HG03025 (cell line): ENCODE data around the gene MYT1.

ENCODE experiments used
- ATAC-seq: cut with Tn5 transposase; IDR thresholded peaks from one replicate; pipeline ENCODE4 v1.9.1; 2021; ENCODE audit warnings: mild to moderate bottlenecking, moderate library complexity; ENCODE audit not compliant: unreplicated experiment, low FRiP score

MYT1 gene

DNA sequence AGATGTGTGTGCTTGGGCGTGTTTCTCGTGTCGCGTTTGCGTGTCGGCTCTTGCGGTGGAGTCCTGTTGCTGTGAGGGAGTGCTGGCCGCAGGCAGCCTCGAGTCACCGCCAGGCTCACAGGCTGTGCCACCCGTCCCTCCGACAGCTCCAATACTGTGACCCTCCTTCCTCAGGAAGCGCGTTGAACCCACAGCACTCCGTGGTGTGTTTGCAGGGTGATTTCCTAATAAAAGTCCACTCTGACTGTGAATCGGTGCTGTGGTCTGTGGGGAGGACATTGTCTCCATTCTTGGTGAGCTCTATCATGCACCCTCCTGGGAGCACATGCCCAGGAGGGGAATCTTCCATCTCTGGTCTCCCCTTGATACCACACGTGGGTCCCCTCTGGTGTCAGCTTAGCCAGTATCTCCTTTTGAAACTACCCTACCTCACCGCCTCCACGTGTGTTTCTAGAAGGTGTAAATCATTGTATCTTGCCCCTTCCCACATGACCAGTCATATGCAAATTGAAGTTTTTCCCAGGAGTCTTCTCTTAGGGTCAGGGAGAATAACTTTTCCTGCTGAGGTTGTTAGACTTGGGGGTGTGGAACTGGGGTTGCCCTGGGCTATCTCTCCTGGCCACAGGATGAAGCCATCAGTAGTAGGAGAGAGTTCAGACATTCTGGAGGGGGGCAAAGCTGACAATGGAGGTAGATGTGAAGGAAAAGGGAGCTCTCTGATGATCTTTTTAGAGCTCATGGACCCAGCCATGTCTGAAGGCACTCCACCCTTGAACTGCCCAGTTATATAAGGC lies 77.9 kb downstream of the MYT1 start:
- no peak for ATAC-seq

DNA sequence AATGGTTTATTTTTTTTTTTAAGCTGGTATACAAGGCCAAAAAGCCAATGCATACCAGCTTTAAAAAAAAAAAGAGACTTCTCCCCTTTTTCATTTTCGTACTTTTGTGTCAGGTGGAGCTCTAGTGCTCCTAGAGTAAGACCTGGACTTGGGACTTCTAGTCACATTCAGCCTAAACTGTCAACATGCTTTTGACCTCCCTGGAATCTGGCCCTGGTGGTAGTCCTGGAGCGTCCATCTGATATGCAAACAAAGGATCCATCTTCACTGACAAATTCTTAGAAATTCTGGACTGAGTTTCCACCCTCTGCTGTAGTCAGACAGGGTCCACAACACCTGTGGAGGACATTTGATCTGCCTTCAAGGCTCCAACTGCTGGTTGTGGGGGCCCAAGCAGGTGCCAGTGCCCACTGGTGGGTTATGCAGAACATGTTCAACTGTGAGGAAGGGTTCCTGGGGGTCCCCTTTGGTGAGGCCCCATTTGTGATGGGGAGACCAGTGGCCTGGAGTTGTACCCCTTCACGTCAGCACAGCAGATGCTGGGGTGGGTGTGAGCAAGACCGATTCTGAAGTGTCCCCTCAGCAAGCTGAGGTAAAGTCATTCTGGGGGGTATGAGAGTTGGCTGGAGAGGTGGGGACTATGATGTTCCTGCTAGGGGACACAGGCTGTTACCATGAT lies 78.7 kb downstream of the MYT1 start:
- no peak for ATAC-seq

DNA sequence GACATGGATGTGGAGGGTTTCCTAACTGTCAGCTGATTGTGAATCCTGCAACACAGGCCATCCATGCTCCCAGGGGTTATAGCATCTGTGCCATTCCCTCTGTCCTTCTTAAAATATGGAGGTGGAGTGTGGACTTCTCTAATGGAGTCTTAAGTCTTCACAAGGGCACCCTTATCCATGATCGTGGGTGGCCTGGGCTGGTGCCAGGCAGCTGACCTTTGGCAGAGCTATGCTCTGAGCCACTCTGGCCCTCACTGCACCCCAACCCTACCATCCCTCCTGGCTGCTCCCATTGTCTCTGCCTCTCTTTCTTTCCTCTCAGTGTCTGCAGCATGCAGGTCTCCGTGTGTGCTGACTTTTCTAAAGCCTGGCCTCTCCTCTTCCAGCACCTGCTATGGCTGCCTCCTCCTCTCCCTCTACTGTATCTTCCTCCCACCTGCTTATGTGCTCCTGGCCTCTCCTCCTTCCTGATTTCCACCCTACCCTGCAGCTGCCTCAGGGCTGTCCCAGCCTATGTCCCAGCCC lies 80.1 kb downstream of the MYT1 start:
- no peak for ATAC-seq

DNA sequence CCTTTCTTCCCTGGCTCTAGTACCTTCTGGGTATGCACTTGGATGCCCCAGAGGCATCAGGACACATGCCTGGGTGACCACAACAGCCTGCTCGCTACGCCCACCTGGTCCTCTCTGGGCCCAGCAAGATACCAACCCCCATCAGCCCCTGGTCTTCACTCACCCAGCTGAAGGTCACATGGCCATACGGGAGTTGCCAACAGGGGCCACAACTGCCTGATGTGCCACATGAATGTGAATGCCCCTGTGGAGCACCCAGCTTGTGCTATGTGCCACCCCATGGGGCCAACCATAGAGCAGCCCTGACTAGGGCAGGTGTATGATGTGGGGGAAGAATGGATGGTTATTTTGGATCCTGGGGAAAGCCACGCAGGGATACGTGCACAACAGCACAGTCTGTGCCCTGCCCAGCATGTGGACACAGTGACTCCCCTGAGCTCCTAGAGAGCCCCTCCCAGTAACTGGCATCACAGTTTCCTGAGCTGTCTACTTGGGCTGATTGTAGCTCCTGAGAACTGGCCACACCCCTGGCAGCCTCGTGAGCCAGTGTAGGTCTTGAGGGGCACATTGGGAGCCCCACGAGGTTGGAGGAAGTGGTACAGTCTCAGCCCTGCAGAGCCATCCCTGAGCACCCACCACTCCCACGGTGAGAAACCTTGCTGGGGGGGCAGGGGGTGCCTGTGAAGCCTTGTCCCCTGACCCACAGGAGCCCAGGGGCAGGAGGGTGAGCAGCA lies 80.8 kb downstream of the MYT1 start:
- no peak for ATAC-seq

DNA sequence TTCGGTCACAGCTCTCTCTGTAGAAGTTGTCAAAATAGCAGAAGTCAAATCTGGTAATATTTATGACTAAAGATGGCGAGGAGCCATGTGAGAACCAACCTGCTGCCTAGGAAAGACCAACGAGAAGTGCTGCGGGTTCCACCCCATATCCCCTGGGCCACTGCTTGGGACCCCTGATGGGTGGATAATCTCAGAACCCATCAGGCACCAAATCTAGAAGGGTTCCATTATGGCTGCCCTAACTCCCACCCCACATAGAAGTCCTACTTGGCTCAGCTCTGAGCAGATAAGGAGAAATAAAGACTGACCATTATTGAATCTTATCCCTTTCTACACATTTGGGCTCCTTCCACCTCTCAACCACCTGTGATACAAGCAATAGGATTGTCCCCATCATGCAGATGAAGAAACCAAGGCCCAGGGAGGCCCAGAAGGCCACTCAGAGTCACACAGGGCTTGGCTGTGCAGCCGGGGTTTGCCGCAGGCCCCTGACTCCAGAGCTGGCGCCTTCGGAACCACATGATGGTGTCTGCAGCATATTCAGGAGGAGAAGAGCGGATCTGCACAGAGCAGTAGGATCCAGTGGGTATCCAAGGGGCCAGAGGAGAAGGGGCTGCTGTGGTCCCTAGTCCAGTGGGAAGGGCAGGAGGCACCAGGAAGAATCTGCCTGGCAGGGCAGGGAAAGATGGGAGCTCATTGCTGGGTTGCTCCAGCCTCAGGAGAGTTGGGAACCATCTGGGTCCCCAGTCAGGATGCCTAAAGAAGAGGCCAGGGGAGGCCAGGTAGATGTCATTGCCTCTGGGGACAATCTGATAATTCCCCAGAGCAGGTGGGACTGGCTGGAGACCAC lies 81.7 kb downstream of the MYT1 start:
- no peak for ATAC-seq

DNA sequence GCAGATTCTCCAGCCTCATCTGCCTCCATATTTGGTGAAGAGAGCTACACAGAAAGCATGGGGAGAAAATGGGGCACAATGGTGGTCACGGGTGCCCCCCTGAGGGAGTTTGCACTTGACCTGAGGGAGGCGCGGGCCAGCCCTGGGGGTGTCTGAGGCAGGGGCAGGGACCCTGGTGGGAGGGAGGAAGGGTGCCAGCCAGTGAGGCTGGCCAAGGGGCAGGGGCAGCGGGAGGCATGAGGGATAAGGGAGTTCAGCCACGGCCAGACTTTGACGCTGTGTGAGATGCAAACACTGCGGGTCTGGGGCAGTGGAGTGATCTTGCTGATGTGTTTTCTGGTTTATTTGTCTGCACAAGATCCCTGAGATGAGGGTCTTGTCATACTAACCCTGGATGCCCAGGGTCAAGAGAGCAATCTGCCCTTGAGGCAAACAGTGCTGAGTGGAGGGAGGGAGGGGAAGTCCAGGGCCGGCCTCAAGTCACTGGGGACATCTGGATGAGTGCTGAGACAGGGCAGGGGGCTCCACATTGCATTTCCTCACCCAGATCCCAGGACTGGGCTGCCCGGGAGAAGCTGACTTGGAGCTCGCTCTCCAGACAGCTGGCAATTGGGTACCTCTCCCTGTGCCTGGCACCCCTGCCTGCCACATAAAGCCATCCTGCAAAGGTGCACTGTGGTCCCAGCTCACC lies 82.5 kb downstream of the MYT1 start:
- ATAC-seq = no peak

DNA sequence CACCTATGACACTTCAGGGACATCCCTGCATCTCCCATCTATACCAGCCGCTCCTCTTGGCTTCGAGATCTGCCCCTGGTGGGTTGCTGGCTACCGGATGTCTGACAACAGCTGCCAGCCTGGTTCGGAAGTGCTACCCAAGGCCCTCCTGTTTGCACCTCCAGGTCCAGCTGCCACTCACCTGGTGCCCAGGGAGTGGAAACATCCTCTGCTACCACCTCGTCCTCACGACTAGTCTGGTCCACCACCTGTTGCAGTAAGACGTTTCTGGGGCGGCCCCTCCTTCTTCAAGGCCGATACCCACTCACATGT lies 83.0 kb downstream of the MYT1 start:
- no peak for ATAC-seq

DNA sequence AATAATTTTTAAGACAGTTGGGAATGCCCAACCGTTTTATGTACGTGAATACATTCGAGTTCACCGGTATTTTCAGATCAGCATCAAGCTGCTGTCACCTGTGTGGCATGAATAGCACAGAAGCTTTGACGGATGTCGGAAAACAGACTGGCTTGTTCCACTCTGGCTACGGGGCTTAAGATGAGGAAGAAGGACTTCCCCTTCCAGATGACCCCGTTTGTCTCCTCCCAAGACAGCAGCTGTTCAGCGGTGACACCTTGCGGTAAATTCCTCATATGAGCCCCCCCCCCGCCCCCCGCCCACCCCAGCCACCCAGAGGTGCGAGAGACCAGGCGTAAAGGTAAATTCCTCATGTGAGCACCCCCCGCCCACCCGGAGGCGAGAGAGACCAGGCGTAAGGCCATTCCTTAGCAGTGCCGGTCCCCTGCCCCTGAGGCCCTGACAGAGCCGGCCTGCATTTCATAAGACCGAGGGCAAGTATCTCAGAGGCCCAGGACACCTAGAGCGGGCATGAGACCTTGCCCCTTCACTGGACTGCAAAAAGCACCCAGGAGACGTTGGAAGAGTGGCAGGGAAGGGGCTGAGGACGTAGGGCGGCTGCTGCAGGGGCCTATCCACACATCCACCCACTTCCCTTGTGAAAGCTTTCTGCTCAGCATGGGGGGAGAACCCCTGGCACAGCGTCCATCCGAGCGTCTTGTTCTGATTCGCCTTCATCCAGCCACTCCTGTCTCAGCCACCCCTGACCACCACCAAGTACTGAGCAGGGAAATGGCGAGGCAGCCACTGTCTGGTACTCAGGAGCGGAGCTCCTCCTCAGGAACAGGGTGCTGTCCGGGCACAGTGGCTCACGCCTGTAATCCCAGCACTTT lies 84.0 kb downstream of the MYT1 start:
- ATAC-seq = no peak

DNA sequence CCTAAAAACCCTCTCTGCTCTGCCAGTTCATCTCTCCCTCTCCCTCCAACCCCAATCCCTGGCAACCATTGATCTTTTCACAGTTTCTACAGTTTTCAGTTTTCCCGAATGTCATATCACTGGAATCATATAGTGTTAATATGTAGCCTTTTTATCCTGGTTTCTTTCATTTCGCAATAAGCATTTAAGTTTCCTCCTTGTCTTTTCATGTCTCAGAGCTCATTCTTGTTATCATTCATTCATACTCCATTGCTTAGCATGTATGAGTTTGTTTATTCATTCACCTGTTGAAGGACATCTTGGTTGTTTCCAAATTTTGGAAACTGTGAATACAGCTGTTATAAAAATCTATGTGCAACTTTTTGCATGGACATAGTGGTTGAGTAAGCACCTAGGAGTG lies 85.8 kb downstream of the MYT1 start:
- no peak for ATAC-seq

DNA sequence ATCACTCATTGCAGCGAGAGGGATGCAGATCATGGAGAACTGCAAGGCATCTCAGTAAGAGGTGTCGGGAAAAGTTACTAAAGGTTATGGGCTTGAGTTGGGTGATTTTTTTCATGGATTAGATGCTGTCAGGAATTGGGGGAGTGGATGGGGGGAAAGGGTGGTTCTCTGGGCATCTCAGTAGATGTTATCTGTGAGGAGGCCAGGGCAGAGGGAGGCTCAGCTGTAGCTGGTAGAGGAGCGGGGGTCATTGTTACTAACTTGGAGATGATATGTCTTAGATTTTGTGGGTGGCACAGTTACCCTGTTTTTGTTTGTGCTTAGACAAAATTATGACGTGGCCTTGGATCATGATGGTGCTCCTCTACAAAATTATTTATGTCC lies 88.7 kb downstream of the MYT1 start:
- ATAC-seq = no peak

DNA sequence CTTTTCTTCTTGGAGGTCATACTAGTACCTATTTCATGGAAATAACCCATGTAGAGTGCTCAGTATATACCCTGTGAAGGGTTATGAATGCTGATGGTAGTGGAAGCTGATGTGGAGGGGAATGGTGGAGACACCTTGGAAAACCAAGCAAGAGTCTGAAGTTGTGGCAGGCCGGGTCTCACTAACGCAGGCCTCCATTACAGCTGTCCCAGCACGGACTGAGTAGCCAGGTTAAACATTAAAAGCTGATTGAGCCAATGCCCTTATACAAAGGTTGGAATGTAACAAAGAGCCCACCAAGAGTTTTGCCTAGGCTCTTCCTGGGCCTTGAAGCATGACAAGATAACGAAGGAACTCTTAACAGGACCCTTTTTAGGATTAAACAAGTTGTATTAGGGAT lies 89.2 kb downstream of the MYT1 start:
- no peak for ATAC-seq

DNA sequence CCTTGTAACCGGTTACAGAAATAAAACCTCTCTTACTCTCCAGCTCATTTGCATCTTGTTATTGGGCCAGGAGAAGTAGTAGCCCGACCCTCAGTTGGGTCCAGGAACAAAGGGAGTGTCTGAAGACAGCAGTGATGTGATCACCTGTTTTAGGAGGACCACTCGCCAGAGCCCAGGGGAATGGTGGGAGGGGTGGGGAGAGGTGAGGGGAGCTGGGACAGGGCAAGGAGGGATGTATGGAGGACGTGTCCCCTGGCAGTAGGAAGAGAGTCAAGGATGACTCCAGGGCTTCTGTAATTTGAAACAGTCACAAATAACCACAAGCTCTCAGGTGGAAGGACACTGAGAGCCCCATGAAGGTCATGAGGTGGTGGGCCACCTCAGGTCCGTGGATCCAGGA lies 89.9 kb downstream of the MYT1 start:
- ATAC-seq = no peak

DNA sequence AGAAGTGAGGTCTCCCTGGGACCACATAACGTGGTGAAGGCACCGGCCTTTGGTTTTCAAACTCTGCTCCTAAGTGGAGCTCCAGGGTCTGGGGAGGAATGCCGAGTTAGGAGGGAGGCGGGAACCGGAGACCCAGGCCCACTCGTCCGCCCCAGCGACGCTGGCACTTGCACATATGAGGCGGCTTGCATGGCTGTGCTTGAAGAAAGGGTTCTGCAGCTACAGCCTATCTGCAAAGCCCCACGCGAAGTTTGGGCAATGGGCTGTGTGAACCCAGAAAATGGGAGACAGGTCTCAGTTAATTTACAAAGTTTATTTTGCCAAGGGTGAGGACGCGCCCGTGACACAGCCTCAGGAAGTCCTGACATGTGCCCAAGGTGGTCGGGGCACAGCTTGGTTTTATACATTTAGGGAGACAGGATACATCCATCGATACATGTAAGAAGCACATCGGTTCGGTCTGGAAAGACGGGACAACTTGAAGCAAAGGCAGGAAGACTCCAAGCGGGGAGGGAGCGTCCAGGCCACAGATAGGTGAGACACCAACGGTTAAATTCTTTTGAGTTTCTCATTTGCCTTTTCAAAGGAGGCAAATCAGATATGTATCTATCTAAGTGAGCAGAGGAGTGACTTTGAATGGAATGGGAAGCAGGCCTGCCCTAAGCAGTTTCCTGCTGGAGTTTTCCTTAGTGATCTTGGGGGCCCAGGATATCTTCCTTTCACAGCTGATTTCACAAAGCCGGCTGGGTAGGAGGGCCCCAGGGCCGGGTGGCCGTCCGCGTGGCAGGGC lies 90.5 kb downstream of the MYT1 start:
- ATAC-seq = no peak

DNA sequence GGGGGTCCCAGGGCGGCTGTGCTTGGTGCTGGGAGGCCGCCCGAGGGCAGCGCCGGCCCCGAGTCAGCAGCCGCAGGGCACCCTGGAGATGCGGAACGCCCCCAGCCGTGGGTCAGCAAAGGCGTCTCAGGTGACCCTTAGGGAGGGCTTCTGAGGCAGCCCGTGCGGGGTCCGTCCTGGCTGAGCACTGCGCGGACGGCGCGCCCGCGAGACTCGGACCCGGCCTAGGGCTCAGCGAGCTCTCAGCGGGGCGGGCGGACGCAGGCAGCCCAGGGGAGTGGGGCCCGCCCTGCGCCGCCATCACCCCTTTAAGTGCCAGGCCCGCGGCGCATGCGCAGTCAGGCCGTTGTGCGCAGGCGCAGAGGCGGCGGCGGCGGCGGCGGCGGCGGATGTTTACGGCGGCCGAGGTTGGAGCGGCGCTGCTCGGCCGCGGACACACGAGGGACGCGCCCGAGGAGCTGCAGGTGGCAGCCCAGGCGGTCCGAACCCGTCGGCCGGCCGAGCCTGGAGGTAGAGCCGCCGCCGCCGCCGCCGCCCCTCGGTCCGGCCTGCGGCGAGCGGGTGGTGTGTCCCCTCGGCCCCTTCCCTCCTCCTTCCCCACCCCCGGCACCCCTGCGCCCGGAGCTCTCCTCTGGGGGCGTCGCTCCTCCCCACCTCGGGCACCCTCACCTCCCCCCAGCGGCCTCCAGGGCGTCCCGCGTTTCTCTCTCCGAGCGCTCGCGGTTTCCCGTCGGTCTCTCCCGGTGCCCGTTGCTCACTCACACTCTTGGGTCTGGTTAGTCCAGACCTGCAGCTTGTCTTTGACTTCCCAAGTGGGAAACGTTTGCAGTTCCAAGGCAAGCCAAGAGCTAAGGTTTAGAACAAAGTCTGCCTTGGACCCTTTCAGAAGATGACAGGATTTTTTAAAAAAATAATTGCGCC lies 91.4 kb downstream of the MYT1 start, which contains the start of gene PCMTD2:
Gene PCMTD2, plus strand, starts transcription at position 388 of the 921 bp plus-strand sequence. CDS start 4,218 bp downstream, outside the sequence.
- ATAC-seq = peak; percentile 77

DNA sequence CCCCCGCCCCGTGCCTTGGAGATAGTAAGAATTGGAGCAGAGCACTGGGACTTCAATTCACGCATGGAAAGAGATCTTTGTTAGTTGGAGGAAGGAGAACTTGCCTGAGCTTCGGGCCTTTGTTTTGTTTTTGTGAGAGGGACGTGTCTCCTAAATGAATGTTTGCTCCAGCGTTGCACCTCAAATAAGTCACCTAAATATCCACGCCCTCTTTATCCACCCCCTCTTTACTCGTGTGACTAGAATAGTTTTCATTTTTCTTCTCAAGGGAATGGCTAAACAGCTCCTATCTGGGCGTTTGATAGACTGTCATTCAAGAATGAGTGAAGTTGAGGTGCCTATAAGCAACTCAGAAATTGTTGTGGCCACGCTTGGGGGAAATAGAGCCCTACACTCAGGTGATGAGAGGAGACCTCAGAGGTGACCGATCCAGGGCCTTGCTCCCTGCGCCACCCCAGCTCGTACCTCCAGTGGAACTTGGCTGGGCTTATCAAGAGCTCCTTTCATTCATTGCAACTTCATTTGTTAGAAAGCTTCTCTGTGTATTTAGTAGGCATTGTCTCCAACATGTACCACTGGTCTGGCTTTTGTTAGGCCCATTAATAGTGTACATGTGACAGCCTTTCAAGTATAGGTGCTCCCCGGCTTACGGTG lies 92.2 kb downstream of the MYT1 start:
- no peak for ATAC-seq

DNA sequence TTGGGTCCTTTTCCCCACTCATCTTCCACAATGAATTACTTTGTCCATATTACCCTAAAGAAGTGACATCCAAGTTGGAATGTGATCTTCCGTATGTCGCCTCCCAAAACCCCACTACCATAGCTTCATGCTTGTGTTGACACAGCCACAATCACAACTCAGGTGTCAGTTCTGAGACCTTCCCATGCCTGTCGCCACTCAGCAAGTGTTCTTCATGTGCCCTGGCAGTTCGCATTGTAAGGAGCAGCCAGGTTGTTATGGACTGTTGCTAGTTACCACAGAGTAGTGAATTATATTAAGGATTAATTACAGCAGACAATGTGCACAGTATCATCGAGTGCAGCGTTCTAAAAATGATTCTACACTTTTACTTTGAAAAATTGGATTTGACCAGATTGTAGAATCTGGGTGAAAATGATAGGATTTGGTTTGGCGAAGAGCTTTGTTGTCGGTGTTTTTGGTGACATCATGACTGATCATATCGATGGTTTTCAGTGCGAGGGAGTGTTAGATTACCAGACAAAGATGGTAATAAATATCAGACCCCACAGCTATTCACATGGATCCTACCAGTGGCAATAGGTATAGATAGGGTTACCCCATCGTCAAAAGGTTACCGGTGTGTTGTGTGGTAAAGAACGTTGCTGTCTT lies 93.0 kb downstream of the MYT1 start:
- ATAC-seq = no peak
